Measurements from ENCODE around the gene ATP5F1D.

The ATP5F1D gene

DNA sequence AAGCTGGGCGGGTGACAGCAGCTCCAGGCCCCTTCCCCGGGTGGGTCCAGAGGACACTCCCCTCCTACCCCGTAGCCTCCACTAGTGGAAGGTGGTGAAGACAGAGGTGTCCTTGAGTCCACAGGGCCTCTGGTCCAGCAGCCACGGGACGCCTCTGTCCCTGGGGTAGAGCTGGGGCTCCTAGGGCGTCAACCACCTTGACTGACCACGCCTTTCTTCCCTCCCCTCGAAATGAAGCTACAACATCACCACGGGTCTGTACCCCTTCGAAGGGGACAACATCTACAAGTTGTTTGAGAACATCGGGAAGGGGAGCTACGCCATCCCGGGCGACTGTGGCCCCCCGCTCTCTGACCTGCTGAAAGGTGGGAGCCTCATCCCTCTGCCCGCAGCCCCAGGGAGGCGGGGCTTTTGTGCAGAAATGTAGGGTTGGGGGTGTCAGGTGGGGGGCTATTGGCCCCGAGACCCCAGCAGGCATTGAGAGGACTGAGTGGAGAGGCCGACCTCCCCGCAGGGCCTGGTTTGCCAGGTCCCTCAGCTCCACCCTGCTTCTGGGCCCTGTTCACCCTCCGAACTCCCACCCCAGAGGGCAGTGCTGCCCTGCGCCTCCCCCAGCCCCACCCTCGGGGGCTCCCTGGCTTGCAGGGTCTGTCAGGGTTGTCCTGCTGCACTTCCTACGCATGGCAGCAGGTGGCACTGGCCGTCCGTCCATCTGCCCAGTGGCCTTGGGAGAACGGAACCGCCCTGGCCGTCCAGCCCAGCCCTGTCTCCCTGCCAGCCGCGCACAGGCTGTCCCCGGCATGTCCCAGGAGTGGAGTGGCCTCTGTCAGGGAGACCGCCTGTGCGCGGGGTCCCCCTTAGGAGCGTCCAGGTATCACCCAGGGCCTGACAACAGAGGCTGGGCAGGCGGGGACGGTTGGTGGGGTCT, 20.3 kb upstream of the ATP5F1D start:
- DNase-seq (ENCODE audit: low read depth, low spot score): no peak

DNA sequence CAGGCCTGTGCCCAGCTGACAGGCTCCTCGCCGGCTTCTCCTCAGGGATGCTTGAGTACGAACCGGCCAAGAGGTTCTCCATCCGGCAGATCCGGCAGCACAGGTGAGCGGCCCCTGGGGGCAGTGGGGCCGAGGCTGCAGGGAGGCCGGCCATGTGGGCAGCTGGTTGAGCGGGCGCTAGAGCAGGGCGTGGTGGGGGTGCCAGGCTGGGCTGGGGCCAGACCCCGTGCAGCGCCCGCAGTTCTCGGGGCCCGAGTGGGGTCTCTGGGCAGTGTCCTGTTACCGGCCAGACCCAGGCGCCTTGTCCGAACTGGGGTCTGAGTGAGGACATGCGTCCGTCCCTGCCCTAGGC, 19.7 kb upstream of the ATP5F1D start:
- DNase-seq (ENCODE audit: low read depth, low spot score): no peak

DNA sequence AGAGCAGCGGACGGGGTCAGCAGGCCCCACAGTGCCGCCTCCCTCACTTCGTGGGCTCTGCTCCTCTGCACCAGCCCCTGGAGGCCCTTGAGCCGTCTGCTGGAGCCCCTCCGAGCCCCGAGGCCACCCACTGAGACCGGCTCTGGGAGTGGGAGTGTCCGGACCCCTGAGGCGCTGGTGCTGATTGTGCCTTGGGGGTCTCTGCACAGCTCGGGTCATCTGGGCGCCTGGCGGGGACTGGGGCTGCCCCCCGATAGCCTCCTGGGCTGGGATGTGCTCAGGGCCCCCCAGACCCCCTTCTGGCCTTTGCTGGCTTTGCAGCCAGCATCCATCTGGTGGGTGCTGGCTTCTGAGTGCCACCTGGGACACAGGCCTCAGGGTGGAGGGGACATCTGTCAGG, 19.2 kb upstream of the ATP5F1D start:
- DNase-seq (ENCODE audit: low read depth, low spot score): no peak

DNA sequence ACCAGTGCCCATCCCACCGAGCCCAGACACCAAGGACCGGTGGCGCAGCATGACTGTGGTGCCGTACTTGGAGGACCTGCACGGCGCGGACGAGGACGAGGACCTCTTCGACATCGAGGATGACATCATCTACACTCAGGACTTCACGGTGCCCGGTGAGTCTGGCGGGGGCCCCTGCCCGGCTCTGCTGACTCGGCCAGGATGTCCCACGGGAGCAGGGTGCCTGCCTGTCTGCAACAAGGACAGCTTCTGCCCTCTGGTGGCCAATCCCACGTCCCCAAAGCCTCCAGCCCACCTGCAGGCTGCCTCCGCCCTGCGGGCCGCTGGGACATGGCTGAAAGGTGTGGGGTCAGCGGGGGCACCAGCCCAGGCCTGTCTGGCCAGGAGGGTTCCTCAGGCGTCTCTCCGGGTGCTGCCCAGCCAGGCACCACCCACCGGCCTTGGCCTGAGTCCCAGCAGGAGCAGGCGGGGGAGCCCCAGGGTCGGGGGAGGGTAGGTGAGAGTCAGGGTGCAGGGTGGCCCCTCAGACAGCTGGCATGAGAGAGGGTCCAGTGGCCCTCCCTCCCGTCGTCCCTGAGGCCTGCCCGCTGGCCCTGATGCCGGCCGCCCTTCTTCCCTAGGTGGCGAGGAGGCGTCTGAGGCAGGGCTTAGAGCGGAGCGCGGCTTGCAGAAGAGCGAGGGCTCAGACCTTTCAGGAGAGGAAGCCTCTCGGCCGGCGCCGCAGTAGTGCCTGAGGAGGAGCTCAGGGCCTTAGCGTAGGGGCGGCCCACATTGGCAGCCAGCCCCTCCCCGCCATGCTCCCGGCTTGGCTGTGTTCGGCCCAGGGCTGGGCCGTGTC, 18.3 kb upstream of the ATP5F1D start:
- no peak for DNase-seq (ENCODE audit: low read depth, low spot score)

DNA sequence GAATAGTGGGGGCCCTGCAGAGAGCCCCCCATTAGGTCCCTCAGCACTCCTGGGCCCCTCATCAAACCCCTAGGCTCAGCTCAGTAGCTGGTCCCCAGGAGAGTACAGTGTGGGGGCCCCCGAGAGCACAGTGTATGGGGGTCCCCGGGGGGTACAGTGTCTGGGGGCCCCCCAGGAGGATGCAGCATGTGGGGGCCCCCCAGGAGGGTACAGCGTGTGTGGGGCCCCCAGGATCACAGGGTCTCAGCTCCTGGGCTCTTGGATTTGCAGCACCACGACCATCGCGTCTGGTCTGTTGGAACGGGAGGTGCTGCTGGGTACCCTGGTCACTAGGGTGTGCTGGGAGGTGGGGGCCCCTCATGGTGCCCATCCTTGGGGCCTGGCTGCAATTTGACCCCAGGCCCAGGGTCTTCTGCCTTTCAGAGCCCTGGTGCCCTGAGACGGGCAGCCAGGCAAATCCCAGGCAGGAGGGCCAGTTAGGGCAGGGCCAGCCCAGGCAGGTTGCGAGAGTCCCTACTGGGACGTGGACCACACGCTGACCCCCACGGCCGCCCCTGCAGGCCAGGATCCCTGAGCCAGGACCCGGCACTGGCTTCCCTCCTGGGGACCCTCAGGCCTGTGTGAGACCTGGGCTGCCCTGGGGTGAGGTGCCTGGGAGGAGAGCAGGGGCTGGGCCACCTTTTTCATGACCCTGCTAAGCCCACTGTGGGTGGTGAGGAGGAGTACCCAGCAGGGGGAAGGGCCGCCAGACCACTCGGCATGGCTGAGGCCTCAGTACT, 17.3 kb upstream of the ATP5F1D start:
- DNase-seq (ENCODE audit: low read depth, low spot score): no peak

DNA sequence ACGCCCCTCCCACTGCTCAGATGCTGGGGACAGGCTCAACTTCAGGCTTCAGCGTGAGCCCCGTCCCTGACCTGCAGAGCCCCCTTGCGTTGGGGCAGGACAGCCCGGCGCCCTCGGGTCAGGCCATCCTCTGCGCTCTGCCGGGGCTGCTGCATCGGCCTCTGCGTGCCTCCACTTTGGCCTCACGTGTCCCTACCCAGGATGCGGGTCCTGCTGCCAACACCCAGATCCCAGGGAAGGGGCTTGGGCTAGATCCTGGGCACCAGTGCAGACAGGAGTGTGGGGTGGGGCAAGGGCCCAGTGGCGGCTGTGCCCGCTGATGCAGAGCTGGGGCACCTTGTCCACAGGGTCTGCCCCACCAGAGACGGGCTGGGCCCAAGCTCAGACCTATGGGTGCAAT, 16.7 kb upstream of the ATP5F1D start:
- no peak for DNase-seq (ENCODE audit: low read depth, low spot score)

DNA sequence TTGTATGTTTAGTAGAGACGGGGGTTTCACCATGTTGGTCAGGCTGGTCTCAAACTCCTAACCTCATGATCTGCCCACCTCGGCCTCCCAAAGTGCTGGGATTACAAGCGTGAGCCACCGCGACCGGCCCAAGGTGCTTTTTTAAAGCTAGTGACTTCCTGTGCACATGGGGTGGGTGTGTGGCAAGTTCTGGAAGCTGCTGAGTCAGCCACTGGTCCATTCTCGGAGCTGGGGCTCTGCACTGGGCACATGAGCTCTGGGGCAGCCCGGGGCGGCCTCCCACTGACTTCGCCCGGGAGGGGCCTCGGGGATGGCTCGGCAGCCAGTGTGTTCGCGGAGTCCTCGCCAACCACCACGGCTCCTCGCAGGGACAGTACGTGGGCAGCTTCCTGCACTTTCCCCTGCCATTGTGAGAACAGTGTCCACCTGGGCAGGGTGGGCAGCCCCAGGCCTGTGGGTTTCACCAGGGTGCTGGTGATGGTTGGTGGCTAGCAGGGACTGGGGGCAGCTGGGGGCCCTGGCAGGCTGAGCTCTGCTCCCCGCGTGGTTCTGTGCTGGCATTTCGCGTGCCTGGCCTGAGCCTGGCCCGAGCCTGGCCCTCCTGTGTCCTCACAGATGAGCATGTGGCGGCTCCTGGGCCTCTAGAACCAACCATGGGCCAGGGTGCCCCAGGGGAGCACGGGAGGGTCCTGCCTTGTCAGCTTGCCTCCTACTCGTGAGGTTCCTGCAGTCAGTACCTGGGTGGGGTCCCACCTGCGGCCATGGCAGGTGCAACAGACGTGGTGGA, 15.9 kb upstream of the ATP5F1D start:
- DNase-seq (ENCODE audit: low read depth, low spot score): no peak

DNA sequence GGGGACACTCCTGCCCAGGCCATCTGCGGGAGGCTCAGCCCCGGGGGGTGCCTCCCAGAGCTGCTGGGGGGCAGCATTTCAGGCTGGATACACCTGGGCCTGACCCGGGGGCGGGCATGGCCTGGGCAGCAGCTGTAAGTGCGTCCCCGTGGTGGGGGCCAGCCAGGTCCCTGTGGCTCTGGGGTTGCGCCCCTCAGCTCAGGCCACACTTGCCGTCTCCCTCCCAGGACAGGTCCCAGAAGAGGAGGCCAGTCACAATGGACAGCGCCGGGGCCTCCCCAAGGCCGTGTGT, 15.4 kb upstream of the ATP5F1D start:
- no peak for DNase-seq (ENCODE audit: low read depth, low spot score)

DNA sequence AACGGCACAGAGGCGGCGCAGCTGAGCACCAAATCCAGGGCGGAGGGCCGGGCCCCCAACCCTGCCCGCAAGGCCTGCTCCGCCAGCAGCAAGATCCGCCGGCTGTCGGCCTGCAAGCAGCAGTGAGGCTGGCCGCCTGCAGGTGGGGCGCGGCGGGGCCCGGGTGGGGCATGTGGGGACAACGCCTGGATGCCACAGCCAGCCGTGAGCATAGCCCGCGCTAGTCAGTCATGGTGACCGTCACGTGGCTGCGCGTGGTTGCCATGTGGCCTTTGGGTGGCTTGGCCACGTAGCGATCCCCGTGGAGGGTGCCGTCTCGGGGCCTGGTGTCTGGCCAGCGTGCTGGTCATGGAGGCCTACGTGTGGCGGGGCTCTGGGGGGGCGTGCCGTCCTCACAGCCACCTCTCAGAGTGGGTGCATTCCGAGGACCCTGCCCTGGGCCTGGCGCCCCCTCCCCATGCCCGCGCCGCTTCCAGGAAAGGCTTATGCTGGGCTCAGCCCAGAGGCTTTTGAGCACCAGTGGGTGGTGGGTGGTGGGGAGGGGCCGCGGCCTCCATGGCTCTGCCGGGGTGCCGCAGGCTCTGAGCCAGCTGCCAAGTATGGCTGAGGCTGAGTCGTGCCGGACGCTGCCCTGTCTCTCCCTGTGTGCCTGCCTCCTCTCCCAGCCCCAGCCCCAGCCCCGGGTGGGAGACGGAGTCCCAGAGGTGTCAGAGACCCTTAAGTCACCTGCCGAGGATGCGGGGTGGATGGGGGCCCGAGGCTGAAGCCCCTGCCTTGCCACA, 14.8 kb upstream of the ATP5F1D start:
- DNase-seq (ENCODE audit: low read depth, low spot score): no peak

DNA sequence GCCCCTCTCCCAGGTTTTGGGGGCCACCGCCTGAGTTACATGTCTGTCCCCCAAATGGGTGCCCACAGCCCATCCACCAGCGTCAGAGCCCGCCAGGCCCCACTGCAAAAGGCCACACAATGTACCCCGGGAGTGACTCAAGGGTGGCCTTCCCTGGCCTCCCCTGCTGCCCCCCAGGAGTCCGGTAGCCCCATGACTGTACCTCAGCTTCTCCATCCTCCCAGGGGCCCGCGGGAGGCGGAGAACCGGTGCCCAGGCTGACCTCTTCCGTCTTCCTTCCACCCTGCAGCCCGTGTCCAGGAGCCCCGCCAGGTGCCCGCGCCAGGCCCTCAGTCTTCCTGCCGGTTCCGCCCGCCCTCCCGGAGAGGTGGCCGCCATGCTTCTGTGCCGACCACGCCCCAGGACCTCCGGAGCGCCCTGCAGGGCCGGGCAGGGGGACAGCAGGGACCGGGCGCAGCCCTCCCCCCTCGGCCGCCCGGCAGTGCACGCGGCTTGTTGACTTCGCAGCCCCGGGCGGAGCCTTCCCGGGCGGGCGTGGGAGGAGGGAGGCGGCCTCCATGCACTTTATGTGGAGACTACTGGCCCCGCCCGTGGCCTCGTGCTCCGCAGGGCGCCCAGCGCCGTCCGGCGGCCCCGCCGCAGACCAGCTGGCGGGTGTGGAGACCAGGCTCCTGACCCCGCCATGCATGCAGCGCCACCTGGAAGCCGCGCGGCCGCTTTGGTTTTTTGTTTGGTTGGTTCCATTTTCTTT, 14.1 kb upstream of the ATP5F1D start:
- DNase-seq (ENCODE audit: low read depth, low spot score): peak; percentile 54

DNA sequence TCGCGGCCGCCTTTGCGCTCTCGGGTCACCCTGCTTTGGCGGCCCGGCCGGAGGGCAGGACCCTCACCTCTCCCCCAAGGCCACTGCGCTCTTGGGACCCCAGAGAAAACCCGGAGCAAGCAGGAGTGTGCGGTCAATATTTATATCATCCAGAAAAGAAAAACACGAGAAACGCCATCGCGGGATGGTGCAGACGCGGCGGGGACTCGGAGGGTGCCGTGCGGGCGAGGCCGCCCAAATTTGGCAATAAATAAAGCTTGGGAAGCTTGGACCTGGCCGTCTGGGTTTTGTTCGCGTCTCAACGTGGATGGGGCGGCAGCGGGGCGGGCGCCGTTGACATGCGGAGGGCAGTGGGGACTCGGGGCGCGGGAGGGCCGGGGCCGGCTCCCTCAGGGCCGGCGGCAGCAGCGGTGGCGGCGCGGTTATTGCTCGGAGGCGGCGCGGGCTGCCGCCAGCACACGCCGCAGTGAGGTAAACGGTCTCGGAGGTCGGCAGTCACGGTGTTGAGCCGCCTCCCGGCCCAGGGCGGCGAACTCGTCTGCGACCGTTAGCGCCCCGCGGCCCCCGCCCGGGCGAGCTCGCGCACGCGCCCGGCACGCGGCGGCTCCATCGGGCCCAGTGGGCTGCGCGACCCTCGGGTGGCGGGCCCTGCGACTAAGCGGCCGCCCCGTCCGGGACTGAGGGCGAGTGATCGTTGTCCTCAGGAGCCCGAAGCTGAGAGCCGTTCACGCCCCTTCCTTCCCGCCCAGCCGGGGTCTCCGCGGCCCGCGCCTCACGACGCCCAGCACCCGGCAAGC, 13.2 kb upstream of the ATP5F1D start:
- no peak for DNase-seq (ENCODE audit: low read depth, low spot score)

DNA sequence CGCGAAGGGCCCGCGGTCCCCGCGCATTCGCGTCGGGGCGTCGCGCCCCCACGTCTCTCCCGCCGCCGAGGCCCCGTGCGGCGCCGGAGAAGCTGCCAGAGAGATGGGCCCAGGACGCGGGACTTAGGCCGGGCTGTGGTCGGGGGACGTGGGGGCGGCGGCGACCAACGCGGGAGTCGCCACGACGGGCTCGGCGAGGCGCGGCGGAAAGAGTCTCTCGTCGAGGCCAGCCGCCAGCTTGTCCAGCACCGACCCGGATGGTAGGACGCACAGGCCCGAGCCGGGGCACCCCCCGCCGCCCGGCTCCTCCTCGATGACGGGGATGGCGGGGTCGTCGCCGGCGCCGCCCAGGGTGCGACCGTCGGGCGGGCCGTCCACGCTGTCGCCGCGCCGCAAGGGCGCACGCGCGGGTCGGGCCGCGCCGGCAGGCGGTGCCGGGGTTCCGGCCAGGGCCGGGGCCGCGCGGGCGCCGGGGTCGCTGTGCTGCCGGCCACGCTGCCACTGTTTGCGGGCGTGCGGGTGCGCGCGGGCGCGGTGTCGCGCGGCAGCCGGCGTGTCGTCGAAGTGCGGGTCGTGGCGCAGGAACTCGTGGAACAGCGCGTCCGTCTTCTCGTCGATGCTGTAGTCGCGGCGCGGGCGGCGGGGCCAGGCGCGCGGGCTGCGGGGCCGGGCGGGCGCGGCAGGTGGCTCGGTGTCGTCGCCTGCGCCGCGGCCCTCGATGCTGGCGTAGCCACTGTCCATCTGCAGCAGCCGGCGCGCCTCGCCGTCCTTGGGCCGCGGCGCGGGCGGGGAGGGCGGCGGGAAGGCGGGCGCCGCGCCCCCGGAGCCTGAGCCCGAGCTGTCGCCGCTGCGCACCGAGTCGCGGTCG, 12.3 kb upstream of the ATP5F1D start:
- no peak for DNase-seq (ENCODE audit: low read depth, low spot score)

DNA sequence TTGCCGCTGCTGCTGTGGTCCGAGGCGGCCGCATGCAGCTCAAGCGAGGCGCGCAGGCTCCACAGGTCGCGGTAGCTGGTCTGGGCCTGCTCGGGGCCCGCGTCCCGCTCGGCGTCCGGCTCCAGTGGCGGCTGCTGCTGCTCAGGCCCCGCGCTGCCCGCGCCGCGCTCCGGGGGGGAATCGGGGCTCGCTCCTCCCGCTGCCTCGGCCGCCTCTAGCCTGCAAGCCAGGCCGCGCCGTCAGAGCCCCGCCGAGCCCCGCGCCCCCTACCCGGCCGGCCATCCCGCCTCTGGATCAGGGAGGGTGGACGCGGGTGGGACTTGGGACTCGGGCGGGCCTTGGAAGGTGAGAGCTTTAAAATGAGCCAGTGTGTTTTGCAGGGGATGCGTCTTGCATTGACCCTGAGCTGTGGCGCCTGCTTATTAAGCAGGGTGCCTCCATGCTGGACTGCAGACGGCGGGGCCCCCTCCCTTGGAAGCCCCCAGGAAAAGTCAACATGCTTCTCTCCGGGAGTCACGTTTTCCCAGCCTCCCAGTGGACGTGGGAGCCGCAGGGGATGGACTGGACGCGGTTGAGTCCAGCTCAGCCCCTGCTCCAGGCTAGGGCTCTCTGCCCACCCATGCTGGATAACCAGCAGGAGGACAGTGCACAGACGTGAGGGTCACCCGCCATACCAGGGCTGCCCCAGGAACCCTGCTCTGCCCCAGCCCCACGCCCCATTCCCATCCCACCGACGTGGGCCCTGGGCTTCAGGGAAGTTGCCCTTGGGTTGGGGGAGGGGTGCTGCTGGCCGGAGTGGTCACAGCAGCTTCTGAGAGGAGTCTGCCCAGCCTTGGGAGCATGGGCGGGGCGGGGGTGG, 11.4 kb upstream of the ATP5F1D start:
- no peak for DNase-seq (ENCODE audit: low read depth, low spot score)

DNA sequence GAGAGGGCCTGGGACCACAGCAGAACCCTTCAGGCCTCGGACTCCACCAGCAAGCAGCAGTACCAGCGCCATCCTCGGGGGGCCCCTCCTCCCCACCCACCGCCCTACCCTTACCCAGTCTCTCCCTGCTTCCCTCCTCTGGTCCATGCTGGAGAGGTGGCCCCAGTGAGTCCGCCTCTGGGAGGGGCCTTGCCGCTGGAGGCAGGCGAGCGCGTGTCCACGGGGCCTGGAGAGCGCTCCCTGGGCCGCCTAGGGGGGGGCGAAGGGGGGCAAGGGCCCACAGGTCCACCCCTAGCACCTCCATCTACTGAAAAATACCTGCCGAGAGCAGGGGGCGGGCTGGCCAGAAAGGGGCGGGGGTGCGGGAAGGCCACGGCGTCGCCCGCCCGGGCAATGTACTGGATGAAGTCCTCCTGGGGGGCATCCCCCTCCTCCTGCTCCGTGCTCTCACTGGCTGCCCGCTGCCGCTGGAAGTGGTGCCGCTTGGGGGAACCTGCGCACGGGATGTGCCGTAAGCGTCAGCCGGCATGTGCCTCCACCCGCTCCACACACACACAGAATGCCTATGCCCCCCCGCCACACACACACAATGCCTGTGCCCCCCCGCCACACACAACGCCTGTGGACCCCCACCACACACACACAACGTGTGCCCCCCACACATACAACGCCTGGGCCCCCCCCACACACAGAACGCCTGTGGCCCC, 10.6 kb upstream of the ATP5F1D start:
- DNase-seq (ENCODE audit: low read depth, low spot score): peak; percentile 71

DNA sequence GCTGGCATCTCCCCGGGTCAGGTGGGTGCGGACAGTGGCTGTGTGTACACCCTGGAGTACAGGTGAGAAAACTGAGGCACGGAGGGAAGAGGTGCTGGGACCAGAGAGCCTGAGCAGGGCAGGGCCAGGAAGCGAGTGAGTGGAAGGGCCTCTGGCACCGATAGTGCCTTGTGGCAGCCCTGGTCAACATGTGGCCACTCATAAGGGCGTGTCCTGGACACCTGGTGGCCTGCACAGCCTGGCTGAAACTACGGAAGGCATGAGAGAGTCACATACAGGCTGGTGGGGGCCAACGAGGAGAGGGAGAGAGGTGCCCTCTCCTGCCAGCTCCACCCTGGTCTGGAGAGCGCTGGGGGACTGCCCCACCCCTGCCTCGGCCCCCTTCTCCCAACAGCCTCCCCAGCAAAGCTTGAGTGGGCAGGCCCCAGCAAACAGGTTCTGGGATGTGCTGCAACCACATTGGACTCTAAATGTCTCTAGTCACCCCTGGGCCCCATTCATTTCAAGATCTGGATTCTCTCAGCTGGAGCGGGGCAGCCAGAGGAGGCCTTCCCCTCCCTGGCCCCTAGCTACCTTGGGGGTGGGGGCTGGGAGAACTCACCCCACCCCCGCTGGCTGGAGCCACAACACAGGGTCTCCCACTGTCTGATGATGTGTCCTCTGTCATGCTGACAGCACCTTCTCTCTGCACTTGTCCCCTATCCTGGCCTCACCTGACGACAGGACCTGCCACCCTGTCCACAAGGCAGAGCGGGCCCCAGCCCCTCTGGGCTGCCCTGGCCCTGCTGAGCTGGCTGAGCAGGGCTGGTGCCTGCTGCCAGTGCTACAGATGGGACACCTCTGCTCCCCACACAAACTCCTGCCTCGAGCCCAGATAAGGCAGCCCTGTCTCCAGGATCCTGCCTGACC, 9.6 kb upstream of the ATP5F1D start:
- no peak for DNase-seq (ENCODE audit: low read depth, low spot score)

All from ELF-1 (cell line).